HG02885 (cell line): ENCODE data around the gene MAPK12.
"Not testable (repeated sequence)": the region's sequence is repeated elsewhere in the genome, so short reads cannot be mapped to it uniquely, and the experiment has no call there.

ENCODE experiments used
- ATAC-seq: cut with Tn5 transposase; IDR thresholded peaks from one replicate; pipeline ENCODE4 v1.9.1; 2021; ENCODE audit warnings: mild to moderate bottlenecking; ENCODE audit not compliant: unreplicated experiment, poor library complexity

Gene MAPK12

GRCh38 chr22:50282361-50283155 is 21.1 kb upstream of the MAPK12 start:
- no peak for ATAC-seq

GRCh38 chr22:50281957-50282356 is 20.5 kb upstream of the MAPK12 start:
- no peak for ATAC-seq

- no peak for ATAC-seq
These were observed 19.9 kb upstream of the MAPK12 start for GRCh38 chr22:50281384-50281760.

- no peak for ATAC-seq
These were observed 19.4 kb upstream of the MAPK12 start for GRCh38 chr22:50280708-50281383.

GRCh38 chr22:50280022-50280707 is 18.7 kb upstream of the MAPK12 start:
- no peak for ATAC-seq

- no peak for ATAC-seq
These were observed 17.6 kb upstream of the MAPK12 start for GRCh38 chr22:50278956-50279619.

GRCh38 chr22:50278461-50278860 is 17.0 kb upstream of the MAPK12 start:
- ATAC-seq, result no peak

- ATAC-seq, result no peak
These were observed 16.3 kb upstream of the MAPK12 start for GRCh38 chr22:50277761-50278160.

- peak; percentile 76 for ATAC-seq
These were observed 14.7 kb upstream of the MAPK12 start for GRCh38 chr22:50276143-50276542.

- ATAC-seq, result no peak
These were observed 13.9 kb upstream of the MAPK12 start for GRCh38 chr22:50275181-50276055.

- no peak for ATAC-seq
These were observed 13.3 kb upstream of the MAPK12 start for GRCh38 chr22:50274771-50275170.

GRCh38 chr22:50274311-50274710 is 12.8 kb upstream of the MAPK12 start:
- ATAC-seq, result no peak

GRCh38 chr22:50273781-50274180 is 12.3 kb upstream of the MAPK12 start:
- ATAC-seq, result not testable (repeated sequence)

- not testable (repeated sequence) for ATAC-seq
These were observed 11.9 kb upstream of the MAPK12 start for GRCh38 chr22:50273352-50273751.

- ATAC-seq, result no peak
These were observed 10.7 kb upstream of the MAPK12 start for GRCh38 chr22:50272044-50272802.

GRCh38 chr22:50271519-50271970 is 10.1 kb upstream of the MAPK12 start:
- no peak for ATAC-seq

GRCh38 chr22:50270666-50271394 is 9.3 kb upstream of the MAPK12 start:
- ATAC-seq, result no peak

- ATAC-seq, result peak; percentile 45
These were observed 8.6 kb upstream of the MAPK12 start, which contains the start of gene MAPK11 for GRCh38 chr22:50269970-50270665. Gene MAPK11 (minus strand): TSS chr22:50270380. CDS start chr22:50270292, 88 bp downstream.
